NCI-H446 (cell line): ENCODE measurements around the gene GNG2.
A peak's percentile ranks its signal among the peaks of the same experiment; 100 is the strongest.

Experiments
- DNase-seq, 2 experiments: peaks; one replicate each; lab custom pipeline; 2025; lab: John Stamatoyannopoulos, UW

The GNG2 gene

GRCh38 chr14:51860164-51860824, at the start of gene GNG2:
Gene GNG2 (plus strand): TSS chr14:51860612. CDS start chr14:51950679, 90,067 bp downstream.
- DNase-seq: peak in 1 of 2 experiments; percentile 22

GRCh38 chr14:51811706-51812105, 48.7 kb upstream of the GNG2 start:
- no peak for DNase-seq

GRCh38 chr14:51816031-51816430, 44.4 kb upstream of the GNG2 start:
- no peak for DNase-seq

- no peak for DNase-seq
Observed at GRCh38 chr14:51817326-51817725, 43.1 kb upstream of the GNG2 start.

- DNase-seq: no peak
Observed at GRCh38 chr14:51818748-51819380, 41.5 kb upstream of the GNG2 start.

GRCh38 chr14:51821822-51822221, 38.6 kb upstream of the GNG2 start:
- DNase-seq: no peak

GRCh38 chr14:51822499-51822898, 37.9 kb upstream of the GNG2 start:
- no peak for DNase-seq

- DNase-seq: no peak
Observed at GRCh38 chr14:51823706-51824105, 36.7 kb upstream of the GNG2 start.

GRCh38 chr14:51824191-51824590, 36.2 kb upstream of the GNG2 start:
- DNase-seq: no peak

- no peak for DNase-seq
Observed at GRCh38 chr14:51825926-51826325, 34.5 kb upstream of the GNG2 start.

- no peak for DNase-seq
Observed at GRCh38 chr14:51828017-51828797, 32.2 kb upstream of the GNG2 start.

- no peak for DNase-seq
Observed at GRCh38 chr14:51834240-51834639, 26.2 kb upstream of the GNG2 start.

- DNase-seq: no peak
Observed at GRCh38 chr14:51836417-51836816, 24.0 kb upstream of the GNG2 start.

- no peak for DNase-seq
Observed at GRCh38 chr14:51844081-51844881, 16.1 kb upstream of the GNG2 start.

- DNase-seq: no peak
Observed at GRCh38 chr14:51845811-51846210, 14.6 kb upstream of the GNG2 start.

- peak in 1 of 2 experiments; percentile 19 for DNase-seq
Observed at GRCh38 chr14:51846631-51847488, 13.6 kb upstream of the GNG2 start.

- no peak for DNase-seq
Observed at GRCh38 chr14:51847489-51847796, 13.0 kb upstream of the GNG2 start.

GRCh38 chr14:51848120-51848519, 12.3 kb upstream of the GNG2 start:
- DNase-seq: no peak

- DNase-seq: no peak
Observed at GRCh38 chr14:51849097-51849496, 11.3 kb upstream of the GNG2 start.

GRCh38 chr14:51850651-51851050, 9.8 kb upstream of the GNG2 start:
- no peak for DNase-seq

- no peak for DNase-seq
Observed at GRCh38 chr14:51852541-51852940, 7.9 kb upstream of the GNG2 start.
